Measurements from ENCODE around the gene OR5M3. TPM values are rescaled to one million over a fixed set of nuclear protein-coding genes. Genes with fewer than 3 reads are reported as not detected.

OR5M3 gene
- total and polyA plus RNA-seq, 2 of the 13 experiments (the other 11 are each of a cell fraction or from before 2014, with no cell fraction given) = not detected

GRCh38 chr11:56522008-56522407 is 48.9 kb upstream of the OR5M3 start:
- CTCF ChIA-PET (ENCODE audit: low intra/inter-chr PET ratio, low total read pairs) = no interaction called here
- ATAC-seq = no peak; the same call in 2 of the 3 replicates

GRCh38 chr11:56513280-56513679 is 40.1 kb upstream of the OR5M3 start:
- intact Hi-C loops (cut with micrococcal nuclease; ENCODE audit: unreplicated experiment) = no loop called here
- Histone ChIP-seq H3K79me2 (ENCODE audit: insufficient read depth, low read length) (no peaks in the 10 kb centered on the region), H3K4me2 (ENCODE audit: low read depth, low read length) (no peak overlapping the region), H3K4me3 (replicated peaks in 1 of 3; ENCODE audit: insufficient read depth in 1 of 3, low read depth in 2 of 3, low read length in 3 of 3) (no peak overlapping the region), H2AFZ (ENCODE audit: low read length) (no peak overlapping the region), H4K20me1 (ENCODE audit: insufficient read depth, low read length) (no peaks in the 10 kb centered on the region), H3K27ac (ENCODE audit: extremely low read length, insufficient read depth, low read length) (no peak overlapping the region), H3K36me3 (replicated peaks in 1 of 2; ENCODE audit: control insufficient read depth in 1 of 2, insufficient read depth in 2 of 2, low read length in 2 of 2) (no peaks in the 10 kb centered on the region), H3K27me3 (ENCODE audit: control insufficient read depth in 1 of 2, insufficient read depth in 2 of 2, low read length in 2 of 2) (no peaks in the 10 kb centered on the region), H3K9ac (ENCODE audit: insufficient read depth, low read depth, low read length) (no peak overlapping the region), H3K4me1 (ENCODE audit: insufficient read depth, low read length) (no peaks in the 10 kb centered on the region), H3K9me3 (ENCODE audit: low read length) (no peaks in the 10 kb centered on the region)
- no TSS peak for BruUV-seq (replicated peaks)
- ATAC-seq = no peak
- CTCF ChIA-PET (ENCODE audit: low intra/inter-chr PET ratio, low total read pairs) = no interaction called here
- FAIRE-seq = no peak
- no peak for DNase-seq (ENCODE audit: low spot score)
- in situ Hi-C loops (cut with HindIII; ENCODE audit: extremely low pct_ligation_motif_present, low pct_unique_long_range_greater_than_20kb) = no loop called here
- POLR2A ChIA-PET = no interaction called here
- no peak for TF ChIP-seq FOXM1 (CRISPR knock-in tag; IDR thresholded peaks at IDR 0.05)
- TF ChIP-seq MAFK (conservative IDR thresholded peaks at IDR 0.05 in 1 of 2, IDR thresholded peaks at IDR 0.05 in 1 of 2; ENCODE audit: low read length in 2 of 2) = peak; percentile 49 to 68; a peak in 2 of 4 replicates
- TF ChIP-seq MAFF (IDR thresholded peaks at IDR 0.05; ENCODE audit: low read depth, low read length) = peak; percentile 51
- WGBS (ENCODE audit: low lambda C conversion rate) = 5% methylated on average over 1 of the region's 1 CpG

More at GRCh38 chr11:56522008-56522407, 48.9 kb upstream of the OR5M3 start:
- POLR2A ChIA-PET = no interaction called here
- H4K20me1 ChIP-seq (ENCODE audit: insufficient read depth, low read length) = no peaks in the 10 kb centered on the region
- 3% methylated on average over 5 of the region's 5 CpGs for WGBS (ENCODE audit: low lambda C conversion rate)
- no TSS peak for BruUV-seq (replicated peaks)
- H3K9ac ChIP-seq (ENCODE audit: insufficient read depth, low read depth, low read length) = no peak overlapping the region
- H2AFZ ChIP-seq (ENCODE audit: low read length) = no peak overlapping the region
- no peaks in the 10 kb centered on the region for H3K4me1 ChIP-seq (ENCODE audit: insufficient read depth, low read length)
- H3K4me2 ChIP-seq (ENCODE audit: low read depth, low read length) = no peak overlapping the region
- H3K4me3 ChIP-seq (replicated peaks in 1 of 3; ENCODE audit: insufficient read depth in 1 of 3, low read depth in 2 of 3, low read length in 3 of 3) = no peak overlapping the region
- no peaks in the 10 kb centered on the region for H3K79me2 ChIP-seq (ENCODE audit: insufficient read depth, low read length)
- H3K27me3 ChIP-seq (ENCODE audit: control insufficient read depth in 1 of 2, insufficient read depth in 2 of 2, low read length in 2 of 2) = no peaks in the 10 kb centered on the region
- in situ Hi-C loops (cut with HindIII; ENCODE audit: extremely low pct_ligation_motif_present, low pct_unique_long_range_greater_than_20kb) (no loop called here), intact Hi-C loops (cut with micrococcal nuclease; ENCODE audit: unreplicated experiment) (no loop called here)
- H3K27ac ChIP-seq (ENCODE audit: extremely low read length, insufficient read depth, low read length) = no peak overlapping the region
- no peaks in the 10 kb centered on the region for H3K9me3 ChIP-seq (ENCODE audit: low read length)
- no peak for FAIRE-seq
- TF ChIP-seq HNRNPH1 (optimal IDR thresholded peaks at IDR 0.05; ENCODE audit: low read depth, low read length) (no peak), CTCF (CRISPR knock-in tag; IDR thresholded peaks at IDR 0.05) (peak; percentile 19; the same call in 1 of the 2 replicates)
- no peaks in the 10 kb centered on the region for H3K36me3 ChIP-seq (replicated peaks in 1 of 2; ENCODE audit: control insufficient read depth in 1 of 2, insufficient read depth in 2 of 2, low read length in 2 of 2)
- DNase-seq (ENCODE audit: low spot score) = peak; percentile 2

All from HepG2 (cell line).